IPS-NIHi7 (cell line): ENCODE results near the gene CAMK1.

Source experiments
- DNase-seq: peaks from one replicate; pipeline ENCODE4 v3.0.0; 2012; ENCODE audit warnings: mixed read lengths; ENCODE audit errors: extremely low spot score

CAMK1 gene

DNA sequence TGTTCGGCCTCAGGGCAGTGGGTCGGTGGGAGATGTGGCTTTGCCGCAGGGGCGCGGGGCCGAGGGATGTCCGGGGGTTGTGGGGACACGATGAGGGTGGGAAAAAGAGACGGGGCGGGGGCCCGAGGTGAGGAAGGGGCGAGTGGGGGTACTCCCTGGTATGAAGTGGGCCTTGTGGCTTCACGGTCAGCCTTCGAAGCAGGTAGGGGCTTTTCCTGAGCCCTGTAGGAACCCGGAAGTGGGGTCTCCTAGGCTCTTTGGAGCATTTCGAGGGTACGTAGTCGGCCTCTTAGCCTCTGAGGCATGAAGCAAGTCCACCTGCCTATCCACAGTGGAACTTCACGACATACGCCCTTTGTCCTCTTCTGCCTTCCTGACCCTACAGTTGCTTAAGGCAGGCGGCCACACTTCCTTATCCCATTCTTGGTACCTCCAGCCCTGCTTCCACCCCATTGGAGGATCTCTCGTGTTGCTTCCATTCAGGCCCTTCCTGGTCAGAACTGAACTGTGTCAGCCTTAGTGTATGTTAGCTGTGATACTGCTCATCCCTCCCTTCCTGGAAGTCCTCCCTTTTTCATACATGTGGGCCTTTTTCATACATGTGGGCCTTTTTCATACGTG is 23.5 kb upstream of the CAMK1 start:
- DNase-seq = no peak

DNA sequence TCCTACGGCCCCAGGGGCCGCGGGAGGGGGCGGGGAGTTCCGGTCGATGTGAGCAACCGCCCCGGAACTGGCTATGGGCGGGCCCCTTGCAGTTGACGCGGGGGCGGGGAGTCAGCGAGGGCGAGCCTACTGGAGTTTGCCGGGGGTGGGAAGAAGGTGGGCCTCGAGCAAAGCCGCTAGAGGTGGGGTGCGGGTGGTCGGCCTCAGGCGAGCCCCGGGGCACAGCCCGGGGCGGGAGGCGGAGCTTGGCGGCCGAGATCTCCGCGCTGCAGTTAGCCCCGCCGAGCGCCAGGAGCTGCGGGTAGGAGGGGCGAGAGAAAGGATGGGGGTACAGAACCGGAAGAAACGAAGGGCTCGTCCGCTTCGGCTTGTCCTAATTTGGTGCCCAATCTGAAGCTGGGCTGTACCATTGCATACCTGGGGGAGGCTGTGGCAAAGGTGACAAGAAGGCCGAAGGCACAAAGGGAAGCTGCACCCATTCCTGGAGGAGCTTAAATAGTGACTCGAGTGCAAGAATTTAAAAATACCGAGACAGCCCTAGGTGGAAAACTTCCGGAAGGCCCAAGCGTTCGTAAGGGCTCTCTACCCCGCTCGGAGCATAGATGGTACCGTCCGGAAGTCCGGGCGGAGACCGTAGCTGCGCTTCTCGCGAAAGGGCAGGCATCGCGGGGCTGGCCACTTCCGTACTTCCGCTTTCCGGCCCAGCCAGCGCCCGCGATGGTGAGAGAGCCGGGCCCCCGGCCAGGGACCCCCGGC is 22.8 kb upstream of the CAMK1 start, which contains the start of the genes ARPC4 and TADA3:
TSS of gene ARPC4 (plus strand) at position 678 of the 756 bp plus-strand sequence. CDS start at position 718, 40 bp downstream.
TSS of gene TADA3 (minus strand) at position 69 of the 756 bp plus-strand sequence. CDS start 1,007 bp downstream, outside the sequence.
- peak; percentile 94 for DNase-seq

DNA sequence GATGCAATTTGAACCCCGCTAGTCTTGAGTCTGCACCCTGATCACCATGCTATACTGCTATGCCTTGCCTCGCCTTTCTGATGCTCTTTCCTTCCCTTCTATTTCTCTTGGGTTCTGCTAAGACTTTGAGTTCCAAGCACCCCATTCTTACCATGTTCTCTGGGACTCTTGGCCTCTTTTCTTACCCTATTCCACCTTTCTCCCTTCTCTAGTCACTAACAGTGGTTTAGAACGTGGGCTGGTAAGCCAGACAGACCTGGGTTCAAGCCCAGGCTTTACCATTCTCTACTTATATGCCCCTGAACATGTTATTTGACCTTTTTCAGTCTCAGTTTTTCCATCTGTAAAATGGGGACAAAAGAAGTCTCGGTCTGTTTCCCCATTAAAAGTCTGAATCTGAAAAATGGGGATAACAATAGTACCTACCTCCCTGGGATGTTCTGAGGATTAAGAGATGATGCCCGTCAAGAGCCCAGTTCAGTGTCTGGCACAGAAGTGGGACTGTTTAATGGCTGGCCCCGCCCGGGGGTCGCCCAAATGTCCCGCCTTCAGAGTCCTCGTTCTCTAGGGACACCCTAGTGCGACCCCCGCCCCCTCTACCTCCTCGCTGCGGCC is 22.1 kb upstream of the CAMK1 start:
- DNase-seq = no peak

DNA sequence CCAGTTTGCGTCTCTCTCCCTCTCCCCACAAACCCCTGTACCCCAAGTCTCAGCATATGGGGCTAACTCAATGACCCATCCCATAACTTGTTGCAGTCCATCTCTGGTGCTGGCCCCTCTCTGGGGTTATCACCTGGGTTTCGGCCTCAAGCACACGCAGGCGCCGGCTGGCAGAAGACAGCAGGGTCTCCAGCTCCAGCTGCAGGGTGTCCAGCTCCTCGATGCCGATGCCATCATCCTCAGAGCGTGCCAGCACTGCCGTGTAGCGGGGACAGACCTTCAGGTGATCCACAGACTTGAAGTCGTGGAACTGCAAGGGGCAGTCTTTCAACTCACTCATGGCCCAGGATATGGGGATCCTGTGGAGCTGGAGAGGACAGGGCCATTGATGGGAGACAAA is 21.4 kb upstream of the CAMK1 start:
- DNase-seq = no peak

DNA sequence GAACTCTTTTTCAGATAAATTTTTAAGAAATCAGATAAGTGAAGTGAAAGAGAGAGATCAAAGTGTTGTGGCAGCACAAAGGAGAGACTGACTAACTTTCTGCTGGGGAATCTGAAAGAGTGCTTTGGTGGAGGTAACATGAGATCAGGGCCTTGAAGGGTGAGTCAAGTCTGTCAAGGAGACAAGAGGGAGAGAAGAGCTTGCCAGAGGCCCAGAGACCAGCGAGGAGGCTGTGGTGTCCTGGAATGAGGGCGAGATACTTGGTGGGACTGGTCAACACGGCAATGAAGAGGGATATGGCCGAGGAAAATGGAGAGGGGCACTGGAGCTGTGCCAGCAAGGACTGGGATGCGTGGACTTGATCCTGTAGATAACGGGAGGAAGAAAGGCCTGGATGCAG is 18.0 kb upstream of the CAMK1 start:
- no peak for DNase-seq

DNA sequence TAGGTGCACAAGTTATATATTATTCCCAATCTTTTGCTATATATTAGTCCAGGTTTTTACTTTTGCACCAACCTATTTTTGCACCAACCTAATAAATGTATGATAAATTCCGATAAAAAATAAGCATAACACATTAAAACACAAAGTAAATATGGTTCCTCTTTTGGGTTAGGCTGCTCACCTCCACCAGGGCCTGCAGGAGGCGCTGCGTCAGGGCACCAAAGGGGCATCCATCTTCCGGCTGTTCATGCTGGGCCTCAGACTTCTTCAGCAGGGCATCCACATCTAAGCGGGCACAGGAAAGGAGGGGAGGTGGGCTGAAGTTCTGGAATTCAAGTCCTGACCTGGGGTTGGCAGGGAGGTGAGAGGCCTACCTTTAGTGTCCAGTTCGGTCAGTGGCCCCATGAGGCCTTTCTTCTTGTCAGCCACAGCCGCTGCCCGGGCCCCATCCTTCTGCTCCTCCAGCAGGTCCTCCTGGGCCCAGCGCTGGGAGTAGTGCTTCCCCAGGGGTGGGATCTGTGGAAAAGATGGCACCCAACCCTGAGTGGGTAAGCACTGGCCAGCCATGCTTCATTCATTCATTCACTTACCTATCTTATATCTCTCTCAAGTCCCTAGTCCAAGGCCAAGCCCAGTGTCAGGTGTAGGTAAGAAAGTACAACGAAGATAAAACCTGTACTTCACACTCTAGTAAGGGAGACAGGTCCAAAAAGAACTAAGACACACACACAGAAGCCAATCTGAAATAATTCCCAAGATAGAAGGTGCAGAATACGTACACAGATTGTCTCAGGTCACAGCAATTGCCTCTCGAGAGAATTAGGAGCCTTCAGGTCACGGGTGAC is 17.3 kb upstream of the CAMK1 start:
- no peak for DNase-seq

DNA sequence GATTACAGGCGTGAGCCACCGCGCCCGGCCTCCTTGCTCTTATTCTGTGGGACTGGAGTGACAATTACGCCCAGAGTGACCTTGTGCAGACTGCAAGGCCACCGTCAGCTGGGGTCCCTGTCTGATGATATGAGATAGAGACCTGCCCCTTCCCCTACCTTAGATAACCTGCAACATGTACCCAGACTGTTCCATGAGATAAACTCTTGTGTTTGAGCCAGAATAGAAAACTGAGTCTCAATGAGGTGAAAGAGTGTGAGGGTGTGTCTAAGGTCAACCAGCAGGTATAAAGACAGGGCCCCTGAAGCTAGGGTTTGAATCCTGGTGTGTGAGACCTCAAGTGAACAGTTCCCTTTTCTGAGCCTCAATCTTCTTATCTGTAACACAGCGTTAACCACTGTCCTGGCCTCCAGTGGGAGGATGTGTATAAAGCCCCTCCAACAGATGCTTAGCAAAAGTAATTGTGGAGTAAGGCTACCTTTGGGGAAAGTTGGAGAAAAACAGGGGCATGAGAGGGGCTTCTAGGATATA is 16.5 kb upstream of the CAMK1 start:
- no peak for DNase-seq

DNA sequence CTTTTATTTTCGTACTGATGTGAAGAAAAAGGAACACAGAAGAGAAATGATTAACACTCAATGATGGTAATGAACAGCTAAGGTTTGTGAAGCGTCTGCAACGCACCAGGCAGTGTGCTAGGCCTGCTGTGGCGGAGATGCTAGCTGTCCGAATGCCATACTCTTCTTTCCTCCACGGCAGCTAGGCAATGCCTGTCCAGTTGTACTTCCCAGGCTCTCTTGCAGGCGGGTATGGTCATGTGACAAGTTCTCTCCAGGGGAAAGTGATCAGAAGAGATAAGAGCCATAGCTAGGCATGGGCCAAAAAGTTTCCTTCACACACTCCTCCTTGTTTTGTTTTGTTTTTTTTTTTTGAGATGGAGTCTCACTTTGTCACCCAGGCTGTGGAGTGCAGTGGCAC is 15.9 kb upstream of the CAMK1 start:
- DNase-seq = no peak

DNA sequence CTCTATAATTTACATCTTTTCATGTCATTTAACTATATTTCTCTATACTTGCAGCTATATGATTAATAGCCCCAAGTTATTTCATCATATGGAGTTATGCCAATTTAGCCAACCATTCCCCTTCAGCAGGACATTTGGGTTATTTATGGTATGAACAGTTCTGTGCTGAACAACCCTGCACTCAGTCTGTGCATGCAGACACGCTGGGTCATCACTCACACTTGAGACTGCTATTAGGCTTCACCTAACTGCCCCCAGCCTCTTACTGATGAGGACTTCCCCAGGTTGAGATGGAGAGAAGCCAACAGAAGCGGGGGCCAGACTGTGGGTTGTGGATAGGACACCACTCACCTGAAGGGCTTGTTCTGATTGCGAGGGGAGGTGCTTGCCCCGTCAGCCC is 15.2 kb upstream of the CAMK1 start:
- no peak for DNase-seq

DNA sequence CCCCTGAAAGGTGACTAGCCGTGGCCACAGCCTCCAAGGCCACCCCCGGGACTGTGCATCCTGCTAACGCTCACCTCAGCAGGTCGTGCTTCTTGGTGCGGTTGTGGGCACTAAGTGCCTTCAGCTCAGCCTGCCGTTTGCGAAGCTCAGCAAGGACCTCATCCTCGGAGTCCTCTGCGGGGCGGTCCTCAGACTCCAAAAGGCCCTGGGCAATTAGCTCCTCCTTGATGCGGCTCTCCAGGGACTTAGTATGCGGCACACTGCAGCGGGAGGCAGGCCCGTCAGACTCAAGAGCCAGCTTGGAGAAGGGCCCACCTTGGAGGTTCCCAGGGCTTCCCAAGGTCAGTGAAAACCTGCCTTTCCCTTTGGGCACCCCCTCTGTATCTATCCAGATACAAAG is 14.2 kb upstream of the CAMK1 start:
- DNase-seq = no peak

DNA sequence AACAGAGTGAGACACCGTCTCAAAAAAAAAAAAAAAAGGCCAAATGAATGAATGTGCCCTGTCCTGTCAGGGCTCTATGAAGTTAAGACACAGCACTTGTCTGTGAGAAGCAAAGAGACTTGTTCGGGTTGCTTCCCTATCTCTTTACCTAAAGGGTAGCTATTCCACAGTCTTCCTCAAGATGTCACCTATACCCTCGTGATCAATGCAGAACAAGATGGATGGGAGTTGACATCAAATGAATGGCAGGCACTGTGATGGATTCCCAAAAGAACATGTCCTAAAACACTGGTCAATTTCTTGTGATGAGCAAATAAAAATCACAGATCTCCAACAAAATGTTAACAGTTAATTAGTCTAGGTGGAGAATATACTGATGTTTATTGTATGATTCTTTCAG is 13.0 kb upstream of the CAMK1 start:
- no peak for DNase-seq

DNA sequence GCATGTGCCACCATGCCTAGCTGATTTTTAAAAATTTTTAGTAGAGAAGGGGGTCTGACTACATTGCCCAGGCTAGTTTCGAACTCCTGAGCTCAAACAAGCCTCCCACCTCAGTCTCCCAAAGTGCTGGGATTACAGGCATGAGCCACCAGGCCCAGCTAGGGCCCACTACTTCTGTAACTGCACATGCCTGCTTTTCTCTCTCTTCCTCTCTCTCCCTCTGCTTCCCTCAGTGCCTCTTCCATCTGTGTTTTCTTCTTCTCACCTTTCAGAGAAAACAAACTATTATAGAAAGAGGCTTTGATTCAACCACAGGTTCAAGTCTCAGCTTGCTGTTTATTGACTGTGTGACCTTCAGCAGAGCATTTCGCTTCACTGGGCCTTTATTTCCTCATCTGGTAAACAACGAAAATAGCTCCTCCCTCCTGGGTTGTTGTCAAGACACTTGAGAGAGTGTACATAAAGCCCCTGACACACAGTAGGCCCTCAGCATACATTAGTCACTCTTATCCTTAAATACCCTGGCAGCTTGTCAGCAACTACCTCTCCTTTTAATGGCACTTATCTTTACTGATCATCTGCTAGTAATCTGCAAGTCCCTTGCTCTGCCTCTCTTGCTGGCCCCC is 12.3 kb upstream of the CAMK1 start:
- DNase-seq = no peak

DNA sequence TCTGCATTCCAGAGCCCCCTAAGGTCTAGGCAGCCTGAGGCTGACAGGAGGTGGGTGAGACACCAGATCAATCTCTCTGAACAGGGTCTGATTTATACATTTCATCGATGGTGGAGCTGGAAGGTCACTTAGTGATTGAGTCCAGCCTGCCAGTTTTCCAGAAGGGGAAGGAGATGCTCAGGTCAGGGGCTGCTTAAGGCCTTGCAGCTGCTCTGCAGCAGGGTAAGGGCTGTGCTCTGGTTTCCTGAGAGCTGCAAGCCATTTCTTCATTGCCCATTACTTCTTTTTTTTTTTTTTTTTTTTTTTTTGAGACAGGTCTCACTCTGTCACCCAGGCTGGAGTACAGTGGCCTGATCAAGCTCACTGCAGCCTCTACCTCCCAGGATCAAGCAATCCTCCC is 11.8 kb upstream of the CAMK1 start:
- DNase-seq = no peak

DNA sequence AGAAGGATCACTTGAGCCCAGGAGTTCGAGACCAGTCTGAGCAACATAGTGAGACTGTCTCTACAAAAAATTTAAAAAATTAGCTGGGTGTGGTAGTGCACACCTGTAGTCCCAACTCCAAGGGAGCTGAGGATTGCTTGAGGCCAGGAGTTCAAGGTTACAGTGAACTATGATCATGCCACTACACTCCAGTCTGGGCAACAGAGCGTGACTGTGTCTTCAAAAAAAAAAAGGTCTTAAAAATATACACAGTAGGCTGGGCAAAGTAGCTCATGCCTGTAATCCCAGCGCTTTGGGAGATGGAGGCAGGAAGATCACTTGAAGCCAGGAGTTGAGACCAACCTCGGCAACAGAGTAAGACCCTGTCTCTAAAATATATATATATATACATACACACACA is 11.2 kb upstream of the CAMK1 start:
- DNase-seq = no peak

DNA sequence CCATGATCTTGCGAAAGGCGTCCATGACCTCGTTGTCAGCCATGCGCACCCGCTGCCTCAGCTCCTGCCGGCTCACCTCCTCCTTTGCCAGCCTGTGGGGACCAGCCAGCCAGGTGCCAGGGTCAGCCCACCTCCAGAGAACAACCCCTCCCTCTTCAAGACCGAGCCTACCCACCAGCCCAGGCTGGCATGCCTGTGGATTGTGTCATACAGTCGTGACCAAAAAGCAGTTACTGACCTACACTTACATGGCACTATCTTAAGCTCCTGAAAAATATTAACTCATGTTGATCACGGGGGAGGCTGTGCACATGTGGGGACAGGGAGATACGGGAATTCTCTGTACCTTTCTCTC is 10.7 kb upstream of the CAMK1 start:
- no peak for DNase-seq

DNA sequence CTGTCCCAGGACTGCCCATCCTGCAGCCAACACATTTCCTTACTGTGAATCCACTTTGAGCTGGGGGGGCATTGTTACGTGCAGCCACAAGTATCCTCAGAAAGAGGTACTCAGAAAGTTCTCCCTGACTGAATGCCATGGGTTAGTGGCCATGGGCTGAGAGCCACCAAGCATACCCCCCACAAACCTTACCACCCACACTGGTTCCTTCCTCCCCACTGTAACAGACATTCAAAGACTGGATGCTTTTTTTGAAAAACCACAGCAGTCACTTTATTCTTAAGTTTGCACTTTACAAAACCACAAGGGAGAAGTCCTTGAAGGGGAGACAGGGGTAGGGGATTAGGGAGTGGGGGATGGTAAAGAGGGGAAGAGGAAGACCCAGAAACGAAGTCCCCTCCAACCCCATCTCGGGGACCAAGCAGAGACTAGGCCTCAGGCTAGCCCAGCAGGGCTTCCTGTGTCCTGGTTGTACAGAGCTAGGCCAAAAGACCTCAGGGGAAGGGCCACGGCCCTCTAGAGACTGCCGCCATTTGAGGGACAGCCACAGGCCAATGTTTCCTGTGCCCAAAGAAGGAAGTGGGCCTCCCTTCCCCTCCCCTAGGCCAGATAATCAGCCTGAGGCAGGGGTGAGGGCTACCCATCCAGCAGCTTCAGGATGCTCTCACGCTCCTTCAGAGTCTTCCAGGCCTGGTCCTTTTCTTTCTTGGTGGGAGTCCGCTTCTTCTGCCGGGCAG is 10.1 kb upstream of the CAMK1 start:
- no peak for DNase-seq

DNA sequence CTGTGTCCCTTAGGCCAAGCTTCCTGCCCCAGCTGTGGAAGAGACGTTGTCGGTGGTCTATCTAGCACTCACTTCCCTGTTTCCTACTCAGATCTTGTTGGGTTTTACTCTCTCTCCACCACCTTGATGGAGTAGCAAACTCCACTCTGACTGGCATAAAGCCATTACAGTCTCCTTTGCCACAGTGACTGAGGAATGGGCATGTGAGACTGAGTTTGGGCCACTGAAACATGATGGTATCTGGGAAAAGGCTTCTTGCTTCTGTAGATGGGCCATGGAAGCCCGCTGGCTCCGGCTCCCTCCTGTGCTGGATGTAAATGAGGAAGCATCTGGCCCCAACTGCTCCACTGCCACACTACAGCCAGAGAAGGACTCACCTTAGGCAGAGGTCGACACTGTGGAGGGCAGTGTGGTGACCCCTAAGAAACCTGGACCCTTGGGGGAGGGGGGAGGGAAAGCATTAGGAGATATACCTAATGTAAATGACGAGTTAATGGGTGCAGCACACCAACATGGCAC is 9.4 kb upstream of the CAMK1 start:
- no peak for DNase-seq

DNA sequence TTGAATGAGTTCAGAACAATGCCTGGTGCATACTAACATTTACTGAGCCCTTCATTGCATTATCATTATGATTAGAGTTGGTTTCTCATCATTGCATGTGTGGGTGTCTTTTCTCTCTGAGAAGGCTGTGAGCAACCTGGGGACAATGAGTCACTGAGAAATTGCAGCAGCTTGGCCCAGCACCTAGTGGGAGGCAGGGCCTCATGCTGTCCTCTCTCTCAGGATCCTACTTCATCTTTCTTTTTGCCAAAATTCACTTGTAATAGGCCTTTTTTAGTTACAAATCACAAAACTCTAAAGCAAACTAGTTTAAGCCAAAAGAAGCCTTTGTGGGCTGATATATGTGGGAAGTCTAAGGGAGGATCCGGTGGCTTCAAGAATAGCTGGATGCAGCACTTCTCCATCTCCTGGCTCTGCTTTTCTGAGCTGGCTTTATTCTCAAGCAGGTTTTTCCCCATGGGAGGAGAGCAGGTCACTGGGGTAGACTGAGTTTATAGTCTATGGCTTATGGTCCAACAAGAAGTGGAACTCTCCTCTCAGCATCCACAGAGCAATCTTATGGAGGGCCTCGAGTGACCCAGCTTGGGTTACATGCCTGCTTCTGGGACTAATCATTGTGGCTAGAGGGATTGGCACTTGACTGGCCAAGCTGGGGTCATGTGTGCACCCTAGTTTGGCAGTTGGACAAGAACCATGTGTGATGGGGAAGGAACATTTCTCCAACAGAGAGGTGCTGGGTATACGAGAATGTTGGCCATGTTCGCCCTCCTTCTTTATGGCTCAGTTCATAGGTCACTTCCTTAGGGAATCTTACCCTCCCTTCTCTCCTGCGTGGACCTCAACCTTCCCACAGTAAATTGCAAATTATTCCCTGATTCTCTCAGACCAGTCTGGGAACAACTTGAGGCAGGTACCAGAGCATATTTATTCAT is 8.7 kb upstream of the CAMK1 start:
- DNase-seq = no peak

DNA sequence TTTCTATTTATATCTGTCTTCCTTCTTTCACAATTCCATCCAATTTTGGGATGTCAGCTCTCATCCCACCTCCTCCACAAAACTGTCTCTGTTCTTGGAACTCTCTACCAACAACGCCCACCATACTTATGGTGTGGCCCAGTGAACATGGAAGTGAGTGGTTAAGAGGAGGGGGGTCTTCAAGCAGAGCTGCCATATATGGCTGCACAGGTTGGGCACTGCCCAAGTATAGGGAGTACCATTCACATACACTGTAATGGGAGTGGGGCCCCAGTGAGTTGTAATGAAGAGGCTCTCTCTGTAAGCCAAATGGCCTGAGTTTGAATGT is 7.9 kb upstream of the CAMK1 start:
- DNase-seq = no peak
